Measurements from ENCODE around the gene SART3. TPM values are rescaled to one million over a fixed set of nuclear protein-coding genes. Genes with fewer than 3 reads are reported as not detected.

The SART3 gene
- total RNA-seq, 1 donor from 2014 or later, result 72.6 TPM

DNA sequence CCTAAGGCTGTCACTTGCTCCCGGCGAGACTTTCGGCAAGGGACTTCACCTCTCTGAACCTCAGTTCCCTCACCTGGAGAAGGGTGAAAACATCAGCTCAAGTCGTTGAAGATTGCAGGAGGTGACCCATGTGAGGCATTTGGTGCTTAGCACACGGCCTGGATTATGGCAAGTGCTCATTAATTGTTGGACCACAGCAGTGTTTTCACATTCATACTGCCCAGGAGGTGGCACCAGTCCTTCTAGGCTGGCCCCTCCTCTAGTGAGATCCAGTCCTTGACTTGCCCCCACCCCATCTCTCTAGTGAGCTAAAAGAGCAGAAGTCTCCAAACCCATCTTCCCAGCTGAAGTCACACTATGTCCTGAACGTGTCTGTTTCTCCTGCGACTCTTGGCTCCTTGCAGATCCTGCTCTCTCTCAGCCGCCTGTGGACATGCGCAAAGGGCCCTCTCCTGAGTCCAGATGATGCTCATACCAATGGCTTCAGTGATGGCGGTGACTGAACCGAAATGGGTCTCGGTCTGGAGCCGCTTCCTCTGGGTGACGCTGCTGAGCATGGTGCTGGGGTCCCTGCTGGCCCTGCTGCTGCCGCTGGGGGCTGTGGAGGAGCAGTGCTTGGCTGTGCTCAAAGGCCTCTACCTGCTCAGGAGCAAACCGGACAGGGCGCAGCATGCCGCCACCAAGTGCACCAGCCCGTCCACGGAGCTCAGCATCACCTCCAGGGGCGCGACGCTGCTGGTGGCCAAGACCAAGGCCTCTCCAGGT lies 44.3 kb downstream of the SART3 start:
- Mint-ChIP-seq H3K9me3 (ENCODE audit: unreplicated experiment) (peaks cover 3% of the 10 kb centered on the region), H3K4me3 (ENCODE audit: unreplicated experiment) (peak overlapping the region; percentile 93), H3K4me1 (ENCODE audit: low read depth, unreplicated experiment) (no peaks in the 10 kb centered on the region), H3K27ac (ENCODE audit: unreplicated experiment) (peak overlapping the region; percentile 75), H3K27me3 (ENCODE audit: unreplicated experiment) (peaks cover 3% of the 10 kb centered on the region), H3K36me3 (ENCODE audit: unreplicated experiment) (no peaks in the 10 kb centered on the region)
- no peak for DNase-seq
- TF ChIP-seq CTCF (IDR thresholded peaks at IDR 0.05; ENCODE audit: partially characterized antibody, unreplicated experiment), result no peak

DNA sequence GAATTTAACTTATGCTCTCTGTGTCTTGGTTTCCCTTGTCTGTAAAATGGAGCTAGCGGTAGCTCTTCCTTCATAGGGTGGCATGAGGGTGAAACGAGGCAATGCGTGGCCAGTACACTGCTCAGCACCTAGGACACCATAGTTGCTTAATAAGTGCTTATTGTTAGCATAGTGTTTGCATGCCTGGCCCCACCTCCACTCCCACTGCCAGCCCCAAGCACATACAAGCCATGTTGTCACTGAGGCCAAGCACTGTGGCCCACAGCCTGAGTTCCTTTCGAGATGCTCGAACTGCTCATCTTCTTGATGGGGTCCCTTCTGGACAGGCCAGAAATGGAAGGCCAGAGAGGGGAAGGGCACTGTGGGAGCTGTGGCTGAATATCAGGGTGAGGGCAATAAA lies 45.1 kb downstream of the SART3 start:
- peak overlapping the region; percentile 75 for H3K27ac Mint-ChIP-seq (ENCODE audit: unreplicated experiment)
- no peak for DNase-seq
- no peaks in the 10 kb centered on the region for H3K4me1 Mint-ChIP-seq (ENCODE audit: low read depth, unreplicated experiment)
- peak overlapping the region; percentile 93 for H3K4me3 Mint-ChIP-seq (ENCODE audit: unreplicated experiment)
- H3K9me3 Mint-ChIP-seq (ENCODE audit: unreplicated experiment), result peaks cover 3% of the 10 kb centered on the region
- peaks cover 3% of the 10 kb centered on the region for H3K27me3 Mint-ChIP-seq (ENCODE audit: unreplicated experiment)
- no peaks in the 10 kb centered on the region for H3K36me3 Mint-ChIP-seq (ENCODE audit: unreplicated experiment)
- no peak for TF ChIP-seq CTCF (IDR thresholded peaks at IDR 0.05; ENCODE audit: partially characterized antibody, unreplicated experiment)

DNA sequence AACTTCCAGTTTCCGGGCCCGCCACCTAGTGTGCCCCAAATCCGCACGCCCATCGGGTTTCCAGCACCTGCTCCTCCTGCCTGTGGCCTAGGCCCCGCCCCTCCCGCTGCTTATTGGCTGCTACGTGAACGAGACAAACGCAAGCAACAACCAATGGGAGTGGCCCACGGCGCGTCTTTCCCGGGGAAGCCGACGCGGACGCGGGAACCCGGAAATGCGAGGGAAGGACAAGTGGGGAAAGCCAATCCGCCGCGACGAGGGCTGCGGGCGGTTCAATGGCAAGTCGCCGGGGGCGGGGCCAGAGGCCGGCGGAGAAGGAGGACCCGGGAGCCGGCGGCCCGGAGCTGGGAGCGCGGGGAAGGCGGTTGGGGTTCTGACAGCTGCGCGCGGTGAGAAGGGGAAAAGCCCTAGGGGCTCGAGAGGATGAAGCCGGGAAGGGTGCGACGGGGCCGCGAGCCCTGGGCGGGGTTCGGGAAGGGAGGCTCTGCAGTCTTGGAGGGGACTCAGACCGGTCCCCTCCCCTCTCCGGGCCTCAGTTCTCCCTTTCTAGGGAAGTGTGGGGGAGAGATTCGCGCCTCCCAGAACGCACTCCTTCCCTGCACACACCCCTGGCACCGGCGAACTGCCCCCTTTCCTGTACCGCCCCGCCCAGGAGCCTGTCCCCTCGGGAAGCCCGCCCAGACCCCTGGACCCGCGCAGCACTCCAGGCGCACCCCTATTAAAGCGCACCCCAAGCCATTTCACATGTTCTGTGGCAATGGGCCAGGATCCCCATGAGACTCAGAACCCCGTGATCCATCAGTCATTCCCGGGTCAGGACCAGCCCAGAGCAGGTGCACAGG lies 45.8 kb downstream of the SART3 start, which contains the start of gene FICD:
Gene FICD (plus strand): TSS at position 305 of the 842 bp plus-strand sequence. CDS start 1,696 bp downstream, outside the sequence.
- Mint-ChIP-seq H3K27me3 (ENCODE audit: unreplicated experiment) (peaks cover 3% of the 10 kb centered on the region), H3K4me3 (ENCODE audit: unreplicated experiment) (peak within 1 kb of the TSS; percentile 93)

GRCh38 chr12:108514468-108514972 lies 46.5 kb downstream of the SART3 start:
- H3K4me3 Mint-ChIP-seq (ENCODE audit: unreplicated experiment), result peak overlapping the region; percentile 93
- no peaks in the 10 kb centered on the region for H3K4me1 Mint-ChIP-seq (ENCODE audit: low read depth, unreplicated experiment)
- H3K27me3 Mint-ChIP-seq (ENCODE audit: unreplicated experiment), result peaks cover 3% of the 10 kb centered on the region
- no peak overlapping the region for H3K27ac Mint-ChIP-seq (ENCODE audit: unreplicated experiment)
- H3K36me3 Mint-ChIP-seq (ENCODE audit: unreplicated experiment), result no peaks in the 10 kb centered on the region
- H3K9me3 Mint-ChIP-seq (ENCODE audit: unreplicated experiment), result peaks cover 3% of the 10 kb centered on the region
- DNase-seq, result no peak
- TF ChIP-seq CTCF (IDR thresholded peaks at IDR 0.05; ENCODE audit: partially characterized antibody, unreplicated experiment), result no peak

More for the DNA sequence above, 45.8 kb downstream of the SART3 start, which contains the start of gene FICD:
- H3K36me3 Mint-ChIP-seq (ENCODE audit: unreplicated experiment), result no peaks in the 10 kb centered on the region
- peak; percentile 99 for DNase-seq
- peaks cover 3% of the 10 kb centered on the region for H3K9me3 Mint-ChIP-seq (ENCODE audit: unreplicated experiment)
- H3K4me1 Mint-ChIP-seq (ENCODE audit: low read depth, unreplicated experiment), result no peaks in the 10 kb centered on the region
- peak within 1 kb of the TSS; percentile 75 for H3K27ac Mint-ChIP-seq (ENCODE audit: unreplicated experiment)
- no peak for TF ChIP-seq CTCF (IDR thresholded peaks at IDR 0.05; ENCODE audit: partially characterized antibody, unreplicated experiment)

Measured in glutamatergic neuron (in vitro differentiated cells).